Superior temporal gyrus (tissue), 1 donor: ENCODE measurements around the gene DNMBP.
A peak's percentile ranks its signal among the peaks of the same experiment; 100 is the strongest.
"Not testable (repeated sequence)": the region's sequence is repeated elsewhere in the genome, so short reads cannot be mapped to it uniquely, and the experiment has no call there.

ENCODE experiments used
- DNase-seq: peaks from one replicate; pipeline ENCODE4 v3.0.0-alpha.2; 2016; ENCODE audit errors: extremely low spot score

Gene DNMBP

DNA sequence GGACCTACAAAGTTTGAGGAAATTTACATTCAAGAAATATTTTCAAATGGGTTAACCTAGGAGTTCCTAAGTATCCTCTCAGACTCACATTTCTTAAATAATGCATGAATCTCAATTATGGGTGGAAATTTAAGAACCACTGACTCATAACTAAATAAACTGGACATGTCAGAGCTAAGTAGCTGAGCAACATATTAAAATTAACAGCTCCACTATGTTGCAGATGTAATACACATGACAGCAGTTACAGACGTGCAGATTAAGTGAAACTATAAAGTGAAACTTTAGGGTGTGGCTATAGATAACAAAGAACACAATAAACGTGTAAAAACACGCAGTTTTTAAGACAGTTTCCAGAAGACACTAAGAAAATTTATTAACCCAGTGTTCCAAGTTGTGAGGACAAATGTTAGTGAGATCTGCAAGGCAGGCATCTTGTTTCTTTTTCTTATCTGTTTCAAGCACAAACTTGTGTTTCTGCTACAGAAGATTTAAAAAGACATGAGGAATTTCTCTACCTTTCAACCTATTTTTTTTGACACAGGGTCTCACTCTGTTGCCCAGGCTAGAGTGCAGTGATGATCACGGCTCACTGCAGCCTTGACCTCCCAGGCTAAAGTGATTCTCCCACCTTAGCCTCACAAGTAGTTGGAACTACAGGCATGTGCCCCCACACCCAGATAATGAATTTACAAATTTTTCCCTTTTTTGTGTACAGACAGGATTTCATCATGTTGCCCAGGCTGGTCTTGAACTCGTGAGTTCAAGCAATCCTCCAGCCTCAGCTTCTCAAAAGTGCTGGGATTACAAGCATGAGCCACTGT is 25.3 kb downstream of the DNMBP start:
- no peak for DNase-seq

DNA sequence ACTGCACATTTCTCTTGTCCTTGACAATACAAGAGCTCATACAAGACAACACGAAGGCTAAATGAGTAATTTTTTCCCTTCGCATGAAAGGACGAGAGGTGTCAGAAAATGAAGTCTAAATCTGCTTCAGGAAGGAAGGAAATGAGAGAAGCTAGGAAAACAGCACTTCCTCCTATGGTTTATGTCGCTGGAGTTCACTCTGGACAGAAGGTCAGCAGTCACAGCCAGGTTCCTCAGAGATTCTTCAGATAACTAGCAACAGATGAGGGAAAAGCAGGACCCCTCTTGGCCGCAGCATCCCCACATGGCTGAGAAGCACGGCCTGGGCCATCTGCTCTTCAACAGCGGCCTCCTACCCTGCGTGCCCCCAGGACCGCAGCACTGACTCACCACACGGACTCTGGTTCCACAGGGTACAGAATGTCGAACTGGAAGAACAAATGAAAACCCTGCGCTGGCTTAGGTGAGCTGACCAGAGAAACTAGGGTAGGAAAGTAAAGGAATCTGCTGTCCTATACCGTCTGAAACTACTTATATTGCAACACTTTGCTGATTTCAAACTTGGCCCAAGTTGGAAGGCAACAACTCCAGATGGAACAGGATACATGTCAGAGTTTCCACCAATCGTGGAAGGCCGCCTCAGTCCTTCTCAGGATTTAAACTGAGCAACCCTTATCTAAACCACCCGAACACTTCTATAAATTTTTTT is 26.3 kb downstream of the DNMBP start:
- no peak for DNase-seq

DNA sequence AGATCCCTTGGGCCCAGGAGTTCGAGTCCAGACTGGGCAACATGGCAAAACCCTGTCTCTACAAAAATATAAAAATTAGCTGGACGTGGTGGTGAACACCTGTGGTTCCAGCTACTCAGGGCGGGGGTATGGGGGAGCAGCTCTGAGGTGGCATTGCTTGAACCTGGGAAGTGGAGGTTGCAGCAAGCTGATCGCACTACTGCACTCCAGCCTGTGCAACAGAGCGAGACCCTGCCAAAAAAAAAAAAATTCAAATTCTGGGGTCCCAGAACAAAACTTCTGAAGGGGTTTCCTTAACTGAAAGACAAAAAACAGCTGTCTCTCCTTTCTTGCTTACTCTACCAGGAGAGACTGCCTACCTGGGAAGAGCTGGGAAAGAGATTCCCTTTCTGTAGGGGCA is 27.0 kb downstream of the DNMBP start:
- DNase-seq: no peak

DNA sequence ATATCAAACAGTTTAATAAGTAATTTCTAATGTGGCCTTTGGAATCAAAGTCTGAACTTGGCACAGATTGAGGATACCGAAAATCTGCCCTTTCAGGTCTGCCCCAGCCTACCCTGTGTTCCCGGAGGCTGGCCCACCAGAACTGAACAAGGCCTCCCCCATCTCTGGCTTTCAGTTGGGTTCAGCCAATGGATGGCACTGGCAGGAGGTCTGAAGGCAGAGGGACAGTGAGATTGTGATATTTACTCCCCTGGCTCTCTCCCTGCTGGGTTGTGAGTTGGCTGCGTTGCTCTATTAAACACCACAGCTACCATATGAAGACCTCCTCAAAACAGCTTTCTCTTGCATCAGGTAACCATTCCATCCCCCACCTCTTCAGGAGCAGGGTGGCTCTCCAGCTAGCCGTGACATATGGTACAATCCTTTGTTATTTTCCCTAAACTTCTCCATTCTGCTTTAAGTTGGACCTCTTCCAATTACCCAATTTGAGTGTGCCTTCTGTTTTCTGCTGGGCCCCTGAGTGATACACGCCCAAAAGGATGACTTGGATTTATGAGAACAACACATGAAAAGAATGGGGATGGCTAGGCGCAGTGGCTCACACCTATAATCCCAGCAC is 28.1 kb downstream of the DNMBP start:
- DNase-seq: no peak

DNA sequence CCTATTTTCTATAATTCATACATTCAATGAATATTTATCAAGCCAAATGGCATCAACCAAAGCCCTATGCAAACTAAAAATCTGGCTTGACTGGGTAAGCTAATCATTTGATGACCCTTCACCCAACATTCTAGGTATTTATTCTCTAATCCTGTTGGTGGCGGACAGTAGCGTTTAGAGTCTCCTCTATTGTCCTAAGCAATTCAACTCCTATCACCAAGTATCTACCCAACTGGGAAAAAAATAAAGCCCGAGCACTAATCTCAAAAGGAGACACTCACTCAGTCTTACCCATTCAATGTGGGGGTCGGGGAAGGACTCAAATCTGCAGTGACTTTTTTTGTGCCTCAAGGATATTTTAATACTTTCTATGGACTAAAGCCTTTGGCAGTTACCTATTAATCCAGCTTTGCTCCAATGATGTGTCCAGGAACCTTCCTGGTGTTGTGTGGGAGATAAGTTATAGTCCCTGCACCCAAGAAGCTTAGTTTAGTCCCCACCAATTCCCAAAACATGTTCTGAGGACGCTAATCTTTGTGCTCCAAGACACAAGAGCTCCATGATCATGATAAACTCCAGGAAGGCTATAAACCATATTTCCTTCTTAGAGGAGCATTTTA is 30.6 kb downstream of the DNMBP start:
- no peak for DNase-seq

DNA sequence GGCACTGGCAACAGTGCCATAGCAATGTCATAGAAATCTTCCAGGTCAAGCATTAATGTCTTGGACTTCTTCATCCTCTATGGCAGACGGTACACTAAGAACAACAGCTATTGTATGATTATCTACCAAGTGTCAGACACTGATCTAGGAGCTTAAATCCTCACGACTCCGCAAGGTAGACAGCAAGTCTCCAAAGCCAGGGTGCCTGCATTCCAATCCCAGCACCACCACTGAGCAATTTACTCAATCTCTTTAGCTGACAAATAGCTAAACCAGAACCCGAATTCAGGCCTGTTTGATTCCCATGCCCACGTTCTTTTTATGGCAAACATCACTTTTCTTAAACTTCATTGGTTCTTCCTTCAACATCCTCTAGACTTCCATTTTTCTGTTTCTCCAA is 31.8 kb downstream of the DNMBP start:
- no peak for DNase-seq

DNA sequence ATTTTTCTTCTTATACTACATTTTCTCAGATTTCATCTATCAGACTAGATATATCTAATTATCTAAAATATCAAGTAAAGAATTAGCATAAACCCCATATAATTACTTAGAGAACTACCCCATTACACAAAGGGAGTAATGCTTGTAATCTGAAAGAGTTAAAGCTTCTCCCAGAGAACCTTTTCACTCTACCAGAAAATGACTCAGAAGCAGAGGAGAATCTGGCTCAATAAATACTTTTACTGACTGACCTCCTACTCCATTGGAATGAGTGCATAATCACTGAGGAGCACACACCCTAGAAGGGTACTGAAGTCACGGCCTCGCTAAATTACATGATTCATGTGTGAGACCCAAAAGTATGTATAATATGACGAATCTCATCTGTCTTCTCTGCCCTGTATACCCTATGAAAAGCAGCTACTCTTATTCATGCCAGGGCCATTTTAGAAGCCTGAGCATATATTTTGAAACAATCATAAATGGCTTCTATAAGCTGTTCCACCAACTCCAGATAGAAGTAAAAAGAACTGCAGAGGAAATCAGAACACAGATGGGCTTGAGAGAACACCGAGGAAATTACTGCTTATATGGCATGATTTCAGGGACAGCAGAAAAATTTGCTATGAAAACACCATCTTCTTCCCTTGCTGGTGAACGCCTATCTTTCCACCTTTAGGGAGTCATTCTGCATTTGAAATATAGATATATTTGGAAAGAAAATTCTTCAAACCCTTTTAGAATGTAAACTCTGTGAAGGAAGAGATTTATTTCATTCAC is 32.7 kb downstream of the DNMBP start:
- DNase-seq: peak; percentile 28

DNA sequence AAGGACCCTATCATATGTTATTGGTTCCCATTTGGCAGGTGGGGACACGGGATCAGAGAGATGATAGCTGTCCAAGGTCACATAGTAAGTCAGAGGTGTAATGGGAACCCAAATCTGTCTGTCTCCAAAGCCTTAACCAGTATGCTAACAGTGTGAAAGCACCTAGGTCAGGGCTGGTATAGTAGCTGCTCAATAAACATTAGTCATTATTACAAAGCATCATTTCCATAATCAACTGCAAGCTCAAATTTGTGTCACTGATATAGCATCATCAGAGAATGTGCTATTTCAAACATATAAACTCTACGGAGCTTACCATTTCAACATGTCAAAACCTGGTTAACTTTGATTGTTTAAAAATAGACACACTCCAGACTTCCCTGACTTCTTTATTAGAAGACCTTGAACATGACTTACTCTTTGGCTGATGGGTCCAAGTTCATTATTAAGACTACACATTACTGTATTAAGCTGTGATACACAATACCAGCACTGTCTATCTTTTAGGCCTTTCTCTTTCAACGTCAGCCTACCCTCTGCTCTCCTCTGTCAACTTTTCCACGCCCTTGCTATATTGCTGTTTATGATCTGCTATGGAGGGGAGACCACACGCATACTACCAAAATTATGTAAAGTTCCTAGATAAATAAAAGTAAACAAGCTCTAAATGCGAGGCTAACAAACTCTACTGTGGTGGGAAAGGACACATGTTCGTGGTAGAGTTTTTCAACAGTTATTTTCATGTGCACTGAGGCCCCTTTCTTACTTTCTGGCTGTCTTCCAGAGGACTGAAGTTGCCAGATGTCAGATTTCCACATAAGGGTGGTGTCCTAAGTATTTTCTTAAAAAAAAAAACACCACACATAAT is 33.6 kb downstream of the DNMBP start:
- no peak for DNase-seq

DNA sequence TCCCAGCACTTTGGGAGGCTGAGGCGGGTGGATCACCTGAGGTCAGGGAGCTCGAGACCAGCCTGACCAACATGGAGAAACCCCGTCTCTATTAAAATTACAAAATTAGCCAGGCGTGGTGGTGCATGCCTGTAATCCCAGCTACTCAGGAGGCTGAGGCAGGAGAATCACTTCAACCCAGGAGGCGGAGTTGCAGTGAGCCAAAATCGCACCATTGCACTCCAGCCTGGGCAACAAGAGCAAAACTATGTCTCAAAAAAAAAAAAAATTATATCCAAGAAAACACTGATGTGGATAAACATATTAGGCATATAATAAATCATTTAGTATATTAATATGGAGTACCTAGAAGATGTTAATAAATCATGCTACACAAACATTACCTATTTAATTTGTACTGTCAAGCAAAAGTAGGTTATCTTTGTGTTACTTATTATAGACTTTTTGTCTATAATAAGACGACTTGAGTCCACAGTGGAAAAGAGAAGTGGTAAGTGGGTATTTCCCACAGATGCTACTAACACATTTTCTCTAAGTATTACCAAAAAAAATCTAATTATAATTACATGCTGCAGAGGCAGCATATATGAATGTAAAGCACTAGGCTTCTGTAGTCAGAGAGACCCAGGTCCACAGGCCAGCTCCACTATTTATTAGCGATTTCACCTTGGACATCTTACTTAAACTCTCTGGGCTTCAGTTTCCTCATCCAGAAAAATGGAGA is 34.5 kb downstream of the DNMBP start:
- no peak for DNase-seq

DNA sequence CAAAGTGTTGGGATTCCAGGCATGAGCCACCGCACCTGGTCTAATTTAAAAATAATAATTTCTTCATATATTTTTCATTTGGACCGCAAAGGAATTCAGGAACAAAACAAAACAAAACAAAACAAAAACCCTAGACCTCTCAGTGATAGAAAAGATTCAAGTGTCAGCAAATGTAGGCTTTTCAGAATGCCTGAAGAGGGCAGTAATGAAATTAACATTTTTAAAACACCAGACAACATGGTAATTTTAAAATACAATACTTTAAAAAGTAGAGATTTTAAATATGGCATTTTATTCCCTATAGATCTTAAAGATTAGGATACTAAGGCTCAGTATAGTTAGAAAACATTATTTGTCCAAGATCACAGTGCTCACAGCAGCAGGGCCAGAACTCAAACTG is 36.6 kb downstream of the DNMBP start:
- DNase-seq: no peak

DNA sequence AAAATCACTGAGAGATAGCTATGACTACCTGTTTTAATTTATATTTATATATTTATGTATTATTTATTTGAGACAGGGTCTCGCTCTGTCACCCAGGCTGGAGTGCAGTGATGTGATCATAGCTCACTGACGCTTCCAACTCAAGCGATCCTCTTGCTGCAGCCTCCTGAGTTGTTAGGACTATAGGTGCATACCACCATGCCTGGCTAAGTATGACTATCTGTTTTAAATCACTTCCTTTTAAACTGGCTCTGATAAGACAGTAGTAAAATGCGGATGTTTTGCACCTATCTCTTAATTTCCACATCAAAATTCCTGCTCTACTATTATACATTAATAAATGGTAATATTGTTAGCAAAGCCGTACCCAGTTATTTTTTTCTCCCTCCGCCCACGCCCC is 41.8 kb downstream of the DNMBP start:
- DNase-seq: no peak

DNA sequence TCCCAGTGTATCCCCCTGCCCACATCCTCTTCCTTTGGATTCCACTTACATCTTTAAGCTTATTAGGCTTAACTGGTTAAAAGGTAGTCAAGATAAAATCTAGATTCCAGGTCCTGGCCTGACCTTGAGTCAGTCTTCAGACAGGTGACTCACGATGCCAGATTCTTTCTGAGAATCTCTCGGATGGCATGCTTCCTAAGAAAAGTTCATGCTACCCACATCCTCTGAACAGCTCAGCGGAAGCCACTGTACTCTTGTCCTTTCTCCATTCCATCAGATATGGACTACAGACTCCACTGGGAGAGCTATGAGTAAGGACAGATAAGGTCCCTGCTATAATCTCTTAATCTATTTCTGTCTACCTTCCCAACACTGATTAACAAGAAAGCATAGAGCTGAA is 43.4 kb downstream of the DNMBP start:
- no peak for DNase-seq

DNA sequence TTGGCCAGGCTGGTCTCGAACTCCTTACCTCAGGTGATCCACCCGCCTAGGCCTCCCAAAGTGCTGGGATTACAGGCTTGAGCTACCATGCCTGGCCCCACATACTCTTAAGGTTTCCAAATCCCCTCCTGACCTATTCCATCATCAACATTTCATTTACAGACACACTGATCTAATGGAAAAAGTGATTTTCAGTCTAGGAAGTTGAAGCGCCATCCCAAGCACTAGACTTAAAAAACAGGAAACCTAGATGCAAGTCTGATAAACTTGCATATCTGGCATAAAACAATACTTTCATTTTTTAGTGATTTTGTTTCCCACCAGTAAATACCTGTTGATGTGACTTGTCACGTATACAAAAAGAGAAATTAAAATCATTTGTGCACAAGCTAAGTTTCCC is 44.0 kb downstream of the DNMBP start:
- no peak for DNase-seq

DNA sequence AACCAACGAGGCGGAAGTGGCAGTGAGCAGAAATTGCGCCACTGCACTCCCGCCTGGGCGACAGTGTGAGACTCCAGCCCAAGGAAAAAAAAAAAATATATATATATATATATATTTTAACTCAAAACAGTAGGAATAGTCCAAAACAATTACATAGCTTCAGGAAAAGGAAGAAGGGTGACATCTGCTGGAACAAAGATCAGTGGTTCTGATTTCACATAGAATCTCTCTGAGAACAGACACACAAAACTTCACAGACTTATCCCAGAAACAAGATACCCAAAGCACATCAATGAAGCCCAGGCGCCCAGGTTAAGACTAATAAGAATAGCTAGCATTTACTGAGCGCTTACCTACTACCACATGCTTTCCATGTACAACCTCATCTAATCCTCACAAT is 45.0 kb downstream of the DNMBP start:
- no peak for DNase-seq

DNA sequence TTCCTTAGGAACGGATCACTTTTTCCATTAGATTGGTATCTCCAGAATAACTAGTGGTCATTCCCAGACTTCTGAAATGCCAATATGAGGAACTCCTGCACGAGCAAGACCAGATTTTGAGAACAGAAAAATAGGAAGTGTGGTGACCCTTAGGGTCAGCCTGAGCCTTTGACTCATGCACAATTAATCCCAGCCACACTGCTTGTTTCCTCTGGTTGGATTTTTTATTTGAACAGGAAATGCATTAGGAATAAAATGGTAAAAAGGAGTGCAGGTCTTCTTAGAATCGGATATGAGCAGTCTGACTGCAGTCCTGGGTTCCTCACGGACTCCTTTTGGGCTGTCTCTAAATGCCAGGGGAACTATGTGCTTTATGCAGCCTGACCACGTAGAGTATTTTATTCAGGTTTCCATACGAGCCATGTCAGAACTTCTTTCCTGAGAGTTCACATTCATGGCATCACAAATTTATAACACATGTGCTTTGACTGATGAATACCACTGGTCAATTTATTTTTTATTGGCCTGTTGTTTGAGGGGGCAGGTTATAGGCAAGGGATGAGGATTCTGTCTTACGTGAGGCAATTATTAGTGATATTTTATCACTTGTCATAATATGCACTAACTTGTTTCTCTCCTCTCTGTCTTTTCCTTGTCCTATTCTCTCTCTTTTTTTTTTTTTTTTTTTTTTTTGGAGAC is 46.1 kb downstream of the DNMBP start:
- DNase-seq: not testable (repeated sequence)

DNA sequence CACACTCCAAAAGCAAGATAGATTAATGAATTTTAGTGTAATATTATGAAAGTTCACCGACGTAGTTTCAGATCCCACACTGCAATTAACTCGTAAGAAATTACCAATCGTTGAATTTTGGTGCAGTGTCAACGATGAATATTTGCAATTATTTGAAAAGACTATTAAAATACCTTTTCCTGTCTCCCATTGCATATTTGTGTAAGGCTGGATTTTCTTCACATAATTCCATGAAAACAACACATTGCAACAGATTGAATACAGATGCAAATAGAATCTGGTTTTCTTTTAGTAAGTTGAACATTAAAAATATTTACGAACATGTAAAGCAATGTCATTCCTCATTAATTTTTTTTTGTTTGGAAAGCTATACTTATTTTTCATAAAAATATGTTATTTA is 50.9 kb downstream of the DNMBP start:
- no peak for DNase-seq

DNA sequence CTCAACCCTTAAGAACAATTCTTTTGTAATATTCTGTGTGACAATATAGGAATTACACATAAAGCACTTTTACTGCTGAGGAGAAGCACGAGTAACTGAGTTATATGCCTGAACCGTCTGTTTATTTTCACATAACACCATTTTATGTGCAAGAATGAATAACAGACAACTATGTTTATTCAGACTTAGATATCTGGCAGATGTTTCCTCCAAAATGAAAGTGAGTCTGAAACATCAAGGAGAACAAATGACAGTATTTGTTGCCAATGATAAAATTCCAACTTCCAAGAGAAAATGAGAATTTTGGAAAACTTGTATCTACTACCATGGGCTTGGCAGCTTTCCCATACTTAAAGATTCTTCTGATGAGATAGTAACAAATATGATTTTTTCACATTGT is 51.4 kb downstream of the DNMBP start:
- no peak for DNase-seq

DNA sequence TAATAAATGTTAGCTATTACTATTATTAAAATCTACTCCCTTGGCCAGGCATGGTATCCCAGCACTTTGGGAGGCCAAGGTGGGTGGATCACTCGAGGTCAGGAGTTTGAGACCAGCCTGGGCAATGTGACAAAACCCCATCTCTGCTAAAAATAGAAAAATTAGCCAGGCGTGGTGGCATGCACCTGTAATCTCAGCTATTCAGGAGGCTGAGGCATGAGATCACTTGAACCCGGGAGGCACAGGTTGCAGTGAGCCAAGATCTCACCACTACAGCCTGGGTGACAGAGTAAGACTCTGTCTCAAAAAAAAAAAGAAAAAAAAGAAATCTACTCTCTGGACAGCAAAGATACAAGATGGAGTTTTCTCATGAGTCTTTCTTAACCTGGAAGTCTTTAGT is 56.2 kb downstream of the DNMBP start:
- DNase-seq: not testable (repeated sequence)

DNA sequence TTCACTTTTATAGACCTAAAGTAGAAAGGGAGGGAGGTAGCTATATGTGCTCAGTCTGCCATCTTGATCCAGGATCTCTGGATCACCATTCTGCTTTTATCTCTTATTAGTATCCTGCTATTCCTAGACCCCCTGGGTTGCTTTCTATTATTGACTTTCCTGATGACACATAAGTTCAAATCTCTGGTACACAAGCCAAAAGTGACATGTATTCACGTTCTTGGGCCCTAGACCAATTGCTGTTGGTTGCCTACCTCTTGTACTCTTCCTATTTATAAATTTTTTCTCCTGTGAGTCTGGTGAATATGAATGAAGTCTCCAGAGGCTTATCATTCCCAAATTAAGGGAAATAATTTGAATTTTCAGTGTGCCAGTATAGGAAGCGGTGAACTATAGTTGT is 56.9 kb downstream of the DNMBP start:
- no peak for DNase-seq
